HG03060 (cell line): ENCODE results near the gene RAB24.
"Not testable (repeated sequence)": the region's sequence is repeated elsewhere in the genome, so short reads cannot be mapped to it uniquely, and the experiment has no call there.

Source experiments
- ATAC-seq: cut with Tn5 transposase; IDR thresholded peaks from one replicate; pipeline ENCODE4 v1.9.1; 2021; ENCODE audit warnings: low read depth, moderate number of reproducible peaks; ENCODE audit not compliant: unreplicated experiment

Gene RAB24

DNA sequence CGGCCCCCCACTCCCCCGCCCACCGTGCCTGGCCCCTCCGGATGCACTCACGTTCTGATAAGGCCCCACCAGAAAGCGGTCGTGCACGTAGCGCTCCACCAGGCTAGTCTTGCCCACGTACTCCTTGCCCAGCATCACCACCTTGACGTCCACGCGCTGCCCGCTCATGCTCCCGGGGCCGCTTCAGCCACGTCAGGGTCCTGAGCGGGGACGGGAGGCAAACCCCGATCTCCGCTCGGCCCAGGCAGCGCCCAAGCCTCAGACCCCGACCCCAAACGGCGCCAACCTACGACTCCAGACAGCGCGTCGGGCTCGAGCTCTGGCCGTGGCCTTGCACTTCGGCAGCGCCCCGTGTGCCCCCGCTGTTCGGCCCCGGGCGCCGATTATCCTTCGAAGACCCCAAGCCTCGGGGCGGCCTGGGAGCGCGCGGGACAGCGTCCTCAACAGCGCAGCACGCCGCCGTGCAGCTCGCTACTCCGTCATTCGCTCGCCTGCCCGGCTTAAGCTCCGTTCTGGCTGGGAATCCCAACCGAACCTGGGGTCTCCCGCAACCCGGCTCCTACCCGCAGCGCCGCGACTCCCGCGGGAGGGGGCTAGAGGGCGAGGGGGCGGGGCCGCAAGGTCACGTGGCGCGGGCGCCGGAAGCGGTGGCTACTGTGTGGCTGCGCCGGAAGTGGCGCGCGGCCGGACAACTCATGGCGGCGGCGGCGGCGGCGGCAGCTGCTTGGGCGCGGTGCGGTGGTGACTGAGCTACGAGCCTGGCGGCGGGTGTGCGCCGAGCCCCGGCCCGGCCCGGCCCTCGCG is at the start of gene RAB24, which contains the start of gene PRELID1:
RAB24 (minus strand) TSS at position 599 of the 804 bp plus-strand sequence; CDS start at position 168, 431 bp downstream.
PRELID1 (plus strand) TSS at position 679 of the 804 bp plus-strand sequence. CDS start 187 bp downstream, outside the sequence.
- ATAC-seq = no peak

DNA sequence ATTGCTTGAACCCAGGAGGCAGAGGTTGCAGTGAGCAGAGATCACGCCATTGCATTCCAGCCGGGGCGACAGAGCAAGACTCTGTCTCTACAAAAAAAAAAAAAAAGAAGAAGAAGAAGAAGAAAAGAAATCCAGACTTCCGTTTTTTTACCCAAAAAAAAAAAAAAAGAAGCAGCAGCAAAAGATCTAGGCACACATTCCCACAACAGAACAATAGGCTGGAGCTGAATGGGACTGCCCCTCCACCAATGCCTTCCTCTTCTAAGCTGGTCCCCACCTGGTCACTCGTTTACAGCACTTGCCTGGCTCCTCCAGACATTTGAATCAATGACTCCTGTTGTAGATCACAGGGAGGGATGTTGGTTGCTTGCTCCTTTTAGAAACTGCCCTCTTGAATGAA is 49.6 kb upstream of the RAB24 start:
- ATAC-seq = no peak

GRCh38 chr5:177351392-177352329 is 48.1 kb upstream of the RAB24 start, which contains the start of gene LMAN2:
Gene LMAN2 (minus strand): TSS chr5:177351668. CDS start chr5:177351647, 21 bp downstream.
- peak; percentile 92 for ATAC-seq

DNA sequence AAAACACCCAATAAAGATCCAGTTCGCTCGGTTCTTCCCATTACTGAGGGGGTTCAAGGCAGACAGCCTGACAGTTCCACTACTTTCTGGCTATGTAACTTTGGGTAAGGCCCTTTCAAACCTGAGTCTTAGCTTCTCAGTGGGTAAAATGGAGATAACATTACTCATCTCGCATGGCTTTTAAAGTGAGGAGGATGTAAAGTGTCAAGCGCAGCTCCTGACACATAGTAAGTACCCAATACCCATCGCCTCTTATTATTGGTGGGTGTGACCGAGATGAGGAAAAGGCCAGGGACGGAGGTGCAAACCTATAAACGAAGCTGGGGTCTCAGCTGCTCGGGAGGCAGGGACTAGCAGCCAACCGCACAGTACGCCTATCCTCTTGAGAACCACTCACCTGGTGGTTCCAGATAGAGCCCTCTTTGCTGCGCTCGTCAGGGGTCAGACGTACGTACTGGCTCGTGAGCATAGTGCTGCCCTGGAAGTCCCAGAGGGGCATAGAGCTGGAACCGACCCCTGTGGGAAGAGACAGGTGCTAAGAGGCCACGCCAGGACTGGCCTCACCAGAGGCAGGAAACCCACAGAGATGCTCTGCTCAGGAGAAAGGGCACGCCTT is 47.4 kb upstream of the RAB24 start:
- no peak for ATAC-seq

- no peak for ATAC-seq
Measured at GRCh38 chr5:177349762-177350161, 46.2 kb upstream of the RAB24 start.

DNA sequence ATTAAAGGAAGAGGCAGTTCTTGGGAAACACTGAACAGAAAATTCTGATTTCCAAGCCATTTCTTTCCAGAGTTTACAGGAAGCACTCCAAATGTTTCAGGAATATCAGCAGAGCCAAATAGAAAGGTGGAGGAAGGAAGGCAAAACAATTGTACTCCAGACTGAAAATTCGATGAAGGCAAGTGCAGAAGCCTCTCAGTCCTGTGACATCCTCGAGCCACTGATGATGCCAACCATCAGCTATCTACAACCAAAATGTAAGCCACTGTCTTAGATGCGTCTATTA is 45.8 kb upstream of the RAB24 start:
- no peak for ATAC-seq

DNA sequence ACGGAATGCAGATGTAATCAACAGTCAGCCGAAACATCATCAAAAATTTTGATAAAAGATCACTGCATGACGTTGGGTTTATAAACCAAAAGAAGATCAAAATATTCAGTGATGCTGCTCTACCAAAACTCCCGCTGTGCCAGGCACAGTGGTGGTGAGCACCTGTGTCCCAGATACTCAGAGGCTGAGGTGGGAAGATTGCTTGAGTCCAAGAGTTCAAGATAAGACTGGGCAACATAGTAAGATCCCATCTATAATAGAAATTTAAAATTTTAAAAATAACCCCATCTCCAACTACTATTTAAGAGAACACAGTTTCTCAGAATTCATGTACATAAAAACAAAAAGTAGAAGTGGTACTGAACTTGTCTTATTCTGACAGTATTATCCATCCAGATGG is 44.2 kb upstream of the RAB24 start:
- no peak for ATAC-seq

DNA sequence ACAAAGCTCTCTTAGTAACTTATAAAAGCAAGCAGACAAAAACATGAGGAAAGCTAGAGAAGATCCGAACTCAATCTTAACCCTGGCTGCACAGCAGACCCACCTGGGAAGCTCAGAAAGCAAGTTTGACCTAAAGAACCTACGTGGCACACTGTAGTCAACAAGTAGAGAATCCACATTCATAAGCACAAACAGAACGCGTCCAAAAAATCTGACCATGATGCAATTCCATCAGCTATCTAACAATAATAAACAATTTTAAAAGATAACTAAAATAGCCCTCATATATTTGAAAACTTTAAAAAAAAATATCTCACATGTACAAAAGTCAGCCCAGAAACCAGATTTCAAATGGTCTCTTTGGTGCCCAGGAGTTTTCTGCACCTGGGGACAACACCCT is 43.3 kb upstream of the RAB24 start:
- no peak for ATAC-seq

- ATAC-seq = no peak
Measured at GRCh38 chr5:177344891-177345290, 41.4 kb upstream of the RAB24 start.

GRCh38 chr5:177343777-177344176 is 40.3 kb upstream of the RAB24 start:
- no peak for ATAC-seq

GRCh38 chr5:177343000-177343399 is 39.5 kb upstream of the RAB24 start:
- ATAC-seq = not testable (repeated sequence)

DNA sequence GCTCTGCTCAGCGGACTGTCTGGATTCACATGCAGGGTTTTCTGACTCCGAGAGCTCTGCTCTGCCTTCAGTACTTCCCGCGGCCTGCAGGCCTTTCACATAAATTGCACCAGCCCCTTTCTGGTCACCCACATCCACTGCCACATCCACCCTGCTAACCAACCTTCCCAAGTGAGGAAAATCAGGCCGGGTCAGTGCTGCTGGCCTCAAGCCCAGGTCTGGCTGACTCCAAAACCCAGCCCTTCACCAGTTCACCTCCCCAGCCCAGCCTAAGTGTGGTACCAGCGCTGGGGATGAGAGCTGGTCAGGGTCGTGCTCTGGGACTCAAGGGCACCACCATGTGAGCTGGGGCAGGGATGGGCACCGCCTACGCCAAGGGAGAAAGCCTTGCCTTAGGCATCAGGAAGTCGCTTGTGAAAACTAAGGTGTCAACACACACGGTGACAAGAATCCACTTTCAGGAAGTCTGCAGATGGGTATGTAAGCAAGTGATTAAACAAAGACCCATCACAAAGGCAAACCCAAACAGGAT is 35.7 kb upstream of the RAB24 start:
- no peak for ATAC-seq

DNA sequence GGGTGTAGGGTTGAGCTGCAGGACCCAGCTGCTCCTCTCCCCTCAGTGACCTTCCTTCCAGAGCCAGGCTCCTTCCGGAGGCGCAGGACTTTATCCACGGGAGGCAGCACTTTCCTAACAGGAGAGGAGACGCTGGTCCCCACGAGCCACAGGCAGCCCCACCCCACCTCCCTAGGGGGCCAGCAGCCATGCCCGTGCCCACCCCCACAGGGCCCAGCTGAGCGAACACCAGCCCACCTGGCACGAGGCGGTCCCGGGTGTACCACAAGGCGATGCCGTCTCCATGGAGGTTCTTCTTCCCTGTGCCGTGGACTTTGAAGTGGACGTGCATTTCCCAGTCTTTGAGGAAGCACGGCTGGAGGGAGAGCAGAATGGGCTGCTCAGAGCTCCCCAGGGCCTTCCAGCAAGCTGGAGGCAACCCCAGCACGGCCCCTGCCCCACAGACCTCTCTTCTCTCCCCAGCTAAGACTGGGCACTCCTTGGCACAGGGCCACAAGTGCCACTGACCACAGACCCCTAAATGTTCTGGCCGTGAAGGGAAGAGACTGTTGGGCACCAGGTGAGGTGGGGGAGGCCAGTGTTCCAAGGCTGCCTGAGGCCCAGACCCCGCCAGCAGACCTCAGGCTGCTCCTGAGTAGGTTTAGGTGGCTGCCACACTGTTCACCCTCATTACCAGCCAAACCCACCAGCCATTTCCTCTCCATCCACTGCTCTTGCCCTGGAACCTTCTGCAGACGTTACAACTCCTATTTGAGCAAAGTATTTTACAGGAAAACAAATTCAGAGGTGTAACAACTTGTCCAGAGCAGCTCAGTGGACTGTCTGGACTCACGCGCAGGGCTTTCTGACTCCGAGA is 35.0 kb upstream of the RAB24 start:
- ATAC-seq = no peak

- no peak for ATAC-seq
Measured at GRCh38 chr5:177336603-177337494, 33.3 kb upstream of the RAB24 start.

DNA sequence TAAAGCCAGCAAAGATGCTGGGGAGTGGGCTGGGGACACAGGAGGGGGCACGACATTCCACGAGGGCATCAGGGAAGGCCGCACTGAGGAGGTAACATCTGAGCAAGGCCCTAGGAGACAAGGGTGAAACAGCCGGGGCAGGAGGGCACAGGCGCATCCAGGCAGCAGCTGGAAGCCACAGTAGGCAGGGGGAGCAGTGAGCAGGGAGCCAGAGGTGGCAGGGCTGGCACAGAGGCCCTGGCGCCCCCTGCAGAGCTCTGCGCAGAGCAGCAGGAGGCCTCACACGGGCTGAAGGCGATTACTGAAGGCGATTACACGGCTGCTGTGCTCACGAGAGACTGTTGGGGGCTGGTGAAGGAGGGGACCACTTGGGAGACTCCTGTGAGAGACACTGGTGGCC is 32.6 kb upstream of the RAB24 start:
- no peak for ATAC-seq

DNA sequence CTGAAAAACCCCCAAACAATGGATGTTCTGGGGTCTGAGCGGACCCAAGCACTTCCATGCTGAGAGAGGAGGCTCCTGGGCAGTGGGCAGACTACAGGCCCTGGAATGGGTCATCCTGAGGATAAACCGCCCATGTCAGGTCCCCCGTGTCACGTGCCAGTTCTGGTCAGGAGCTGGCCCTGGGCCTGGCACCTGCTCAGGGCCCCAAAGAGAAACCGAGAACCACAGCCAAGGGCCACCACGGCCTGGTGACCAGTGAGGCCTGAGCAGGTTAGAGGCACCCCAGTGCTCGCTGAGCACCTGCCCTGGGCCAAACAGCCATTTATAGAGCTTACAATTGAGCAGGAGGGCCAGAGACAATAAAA is 32.2 kb upstream of the RAB24 start:
- no peak for ATAC-seq

- ATAC-seq = no peak
Measured at GRCh38 chr5:177334781-177335700, 31.5 kb upstream of the RAB24 start.

DNA sequence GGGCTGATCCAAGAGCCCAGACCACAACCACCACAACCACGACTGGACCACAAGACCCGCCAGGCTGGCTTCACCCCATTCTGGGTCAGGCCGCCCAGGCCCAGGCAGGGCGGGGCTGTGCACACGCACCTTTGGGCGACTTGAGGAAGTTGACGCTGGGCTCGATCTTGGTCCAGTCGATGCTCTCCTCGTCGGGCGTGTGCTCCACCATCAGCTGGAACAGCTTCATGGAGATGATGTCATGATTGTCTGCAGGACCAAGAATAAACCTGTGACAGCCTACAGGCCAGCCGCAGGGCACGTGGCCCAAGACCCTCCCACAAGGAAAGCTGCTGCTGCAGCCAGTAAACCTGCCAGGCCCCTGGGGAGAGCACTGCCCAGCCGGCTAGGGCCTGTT is 30.6 kb upstream of the RAB24 start:
- no peak for ATAC-seq
